Measurements from ENCODE around the gene NR5A1.

Gene NR5A1

GRCh38 chr9:124449381-124450151, 57.6 kb downstream of the NR5A1 start:
- Histone ChIP-seq H3K4me3 (ENCODE audit: low read depth, low read length) (no peak overlapping the region), H3K9me3 (ENCODE audit: control insufficient read depth, insufficient read depth, low read depth, low read length) (no peaks in the 10 kb centered on the region), H3K27ac (ENCODE audit: extremely low read depth, low read depth, low read length) (no peak overlapping the region), H3K36me3 (ENCODE audit: control insufficient read depth in 2 of 2, insufficient read depth in 1 of 2, low read length in 2 of 2) (no peaks in the 10 kb centered on the region), H3K4me1 (ENCODE audit: control insufficient read depth, insufficient read depth, low read length) (no peaks in the 10 kb centered on the region; the same call in 1 of the 2 replicates)
- CTCF ChIA-PET, result interaction anchor here (0.5 to 3.4 kb wide), 3 partner anchors 25 to 37 kb away, joined by 3 to 14 read pairs (median 3); no protein-coding TSS in a partner anchor
- TF ChIP-seq KLF10 (tag by site-specific recombination; IDR thresholded peaks at IDR 0.05), result no peak
- no peak for TF ChIP-seq MEIS1 (CRISPR knock-in tag; IDR thresholded peaks at IDR 0.05; ENCODE audit: borderline replicate concordance)
- no peak for TF ChIP-seq ZNF121 (tag by site-specific recombination; IDR thresholded peaks at IDR 0.05)
- no peak for TF ChIP-seq ZIC2 (tag by site-specific recombination; IDR thresholded peaks at IDR 0.05)
- no peak for TF ChIP-seq SCRT1 (tag by site-specific recombination; IDR thresholded peaks at IDR 0.05; ENCODE audit: borderline replicate concordance)
- no peak for TF ChIP-seq PRDM2 (tag by site-specific recombination; IDR thresholded peaks at IDR 0.05; ENCODE audit: borderline replicate concordance)
- TF ChIP-seq, protein P1, sequence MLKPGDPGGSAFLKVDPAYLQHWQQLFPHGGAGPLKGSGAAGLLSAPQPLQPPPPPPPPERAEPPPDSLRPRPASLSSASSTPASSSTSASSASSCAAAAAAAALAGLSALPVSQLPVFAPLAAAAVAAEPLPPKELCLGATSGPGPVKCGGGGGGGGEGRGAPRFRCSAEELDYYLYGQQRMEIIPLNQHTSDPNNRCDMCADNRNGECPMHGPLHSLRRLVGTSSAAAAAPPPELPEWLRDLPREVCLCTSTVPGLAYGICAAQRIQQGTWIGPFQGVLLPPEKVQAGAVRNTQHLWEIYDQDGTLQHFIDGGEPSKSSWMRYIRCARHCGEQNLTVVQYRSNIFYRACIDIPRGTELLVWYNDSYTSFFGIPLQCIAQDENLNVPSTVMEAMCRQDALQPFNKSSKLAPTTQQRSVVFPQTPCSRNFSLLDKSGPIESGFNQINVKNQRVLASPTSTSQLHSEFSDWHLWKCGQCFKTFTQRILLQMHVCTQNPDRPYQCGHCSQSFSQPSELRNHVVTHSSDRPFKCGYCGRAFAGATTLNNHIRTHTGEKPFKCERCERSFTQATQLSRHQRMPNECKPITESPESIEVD (tag by site-specific recombination; IDR thresholded peaks at IDR 0.05), result no peak
- TF ChIP-seq, protein P2, sequence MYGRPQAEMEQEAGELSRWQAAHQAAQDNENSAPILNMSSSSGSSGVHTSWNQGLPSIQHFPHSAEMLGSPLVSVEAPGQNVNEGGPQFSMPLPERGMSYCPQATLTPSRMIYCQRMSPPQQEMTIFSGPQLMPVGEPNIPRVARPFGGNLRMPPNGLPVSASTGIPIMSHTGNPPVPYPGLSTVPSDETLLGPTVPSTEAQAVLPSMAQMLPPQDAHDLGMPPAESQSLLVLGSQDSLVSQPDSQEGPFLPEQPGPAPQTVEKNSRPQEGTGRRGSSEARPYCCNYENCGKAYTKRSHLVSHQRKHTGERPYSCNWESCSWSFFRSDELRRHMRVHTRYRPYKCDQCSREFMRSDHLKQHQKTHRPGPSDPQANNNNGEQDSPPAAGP (tag by site-specific recombination; IDR thresholded peaks at IDR 0.05), result no peak
- TF ChIP-seq ZNF514 (tag by site-specific recombination; IDR thresholded peaks at IDR 0.05), result no peak
- TF ChIP-seq, protein P3, sequence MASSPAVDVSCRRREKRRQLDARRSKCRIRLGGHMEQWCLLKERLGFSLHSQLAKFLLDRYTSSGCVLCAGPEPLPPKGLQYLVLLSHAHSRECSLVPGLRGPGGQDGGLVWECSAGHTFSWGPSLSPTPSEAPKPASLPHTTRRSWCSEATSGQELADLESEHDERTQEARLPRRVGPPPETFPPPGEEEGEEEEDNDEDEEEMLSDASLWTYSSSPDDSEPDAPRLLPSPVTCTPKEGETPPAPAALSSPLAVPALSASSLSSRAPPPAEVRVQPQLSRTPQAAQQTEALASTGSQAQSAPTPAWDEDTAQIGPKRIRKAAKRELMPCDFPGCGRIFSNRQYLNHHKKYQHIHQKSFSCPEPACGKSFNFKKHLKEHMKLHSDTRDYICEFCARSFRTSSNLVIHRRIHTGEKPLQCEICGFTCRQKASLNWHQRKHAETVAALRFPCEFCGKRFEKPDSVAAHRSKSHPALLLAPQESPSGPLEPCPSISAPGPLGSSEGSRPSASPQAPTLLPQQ (tag by site-specific recombination; IDR thresholded peaks at IDR 0.05), result no peak
- no peak for TF ChIP-seq ZBTB49 (tag by site-specific recombination; IDR thresholded peaks at IDR 0.05; ENCODE audit: low read depth)
- TF ChIP-seq, protein P4, sequence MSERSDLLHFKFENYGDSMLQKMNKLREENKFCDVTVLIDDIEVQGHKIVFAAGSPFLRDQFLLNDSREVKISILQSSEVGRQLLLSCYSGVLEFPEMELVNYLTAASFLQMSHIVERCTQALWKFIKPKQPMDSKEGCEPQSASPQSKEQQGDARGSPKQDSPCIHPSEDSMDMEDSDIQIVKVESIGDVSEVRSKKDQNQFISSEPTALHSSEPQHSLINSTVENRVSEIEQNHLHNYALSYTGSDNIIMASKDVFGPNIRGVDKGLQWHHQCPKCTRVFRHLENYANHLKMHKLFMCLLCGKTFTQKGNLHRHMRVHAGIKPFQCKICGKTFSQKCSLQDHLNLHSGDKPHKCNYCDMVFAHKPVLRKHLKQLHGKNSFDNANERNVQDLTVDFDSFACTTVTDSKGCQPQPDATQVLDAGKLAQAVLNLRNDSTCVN (tag by site-specific recombination; optimal IDR thresholded peaks at IDR 0.05), result no peak
- TF ChIP-seq ZNF600 (tag by site-specific recombination; IDR thresholded peaks at IDR 0.05), result no peak
- TF ChIP-seq ZNF426 (tag by site-specific recombination; IDR thresholded peaks at IDR 0.05), result no peak
- TF ChIP-seq ZNF350 (tag by site-specific recombination; IDR thresholded peaks at IDR 0.05), result no peak
- TF ChIP-seq ZNF10 (tag by site-specific recombination; IDR thresholded peaks at IDR 0.05), result no peak
- TF ChIP-seq ZNF169 (tag by site-specific recombination; IDR thresholded peaks at IDR 0.05), result no peak
- no peak for TF ChIP-seq ZNF394 (tag by site-specific recombination; IDR thresholded peaks at IDR 0.05; ENCODE audit: borderline replicate concordance)
- POLR2A ChIA-PET, result no interaction called here
